NT2/D1 (cell line): ENCODE data around the gene APOD.

Experiments used
- DNase-seq: peaks from one replicate; pipeline ENCODE4 v3.0.0-alpha.2; 2011; ENCODE audit warnings: low read depth, low spot score
- H3K27me3 ChIP-seq: 2 replicates; pipeline ENCODE4 v1.6.0; 2011; ENCODE audit warnings: mild to moderate bottlenecking; ENCODE audit not compliant: insufficient read length, insufficient read depth
- H3K36me3 ChIP-seq: 2 replicates; pipeline ENCODE4 v1.6.1; 2011; ENCODE audit warnings: mild to moderate bottlenecking, low read length, mixed read lengths; ENCODE audit not compliant: insufficient read depth, insufficient read length
- H3K4me1 ChIP-seq: 2 replicates; pipeline ENCODE4 v1.5.1; 2011; ENCODE audit not compliant: insufficient read depth, insufficient read length
- H3K4me3 ChIP-seq: 2 replicates; pipeline ENCODE4 v1.5.1; 2011; ENCODE audit warnings: low read depth; ENCODE audit not compliant: insufficient read length
- H3K9ac ChIP-seq: 2 replicates; pipeline ENCODE4 v1.6.0; 2011; ENCODE audit warnings: low read depth; ENCODE audit not compliant: insufficient read length
- H3K9me3 ChIP-seq: 2 replicates; pipeline ENCODE4 v1.5.1; 2011; ENCODE audit warnings: mild to moderate bottlenecking, low read length; ENCODE audit not compliant: insufficient read depth
- SUZ12 ChIP-seq: IDR thresholded peaks from 2 replicates; pipeline ENCODE4 v1.6.1; 2011; ENCODE audit not compliant: insufficient read length, insufficient read depth; ENCODE audit errors: extremely low read depth
- YY1 ChIP-seq: IDR thresholded peaks from 2 replicates; pipeline ENCODE4 v1.6.1; 2011; ENCODE audit not compliant: insufficient read length, insufficient read depth
- ZNF274 ChIP-seq: IDR thresholded peaks from 2 replicates; pipeline ENCODE4 v1.6.1; 2011; ENCODE audit warnings: mild to moderate bottlenecking, low read depth, low read length

APOD gene

DNA sequence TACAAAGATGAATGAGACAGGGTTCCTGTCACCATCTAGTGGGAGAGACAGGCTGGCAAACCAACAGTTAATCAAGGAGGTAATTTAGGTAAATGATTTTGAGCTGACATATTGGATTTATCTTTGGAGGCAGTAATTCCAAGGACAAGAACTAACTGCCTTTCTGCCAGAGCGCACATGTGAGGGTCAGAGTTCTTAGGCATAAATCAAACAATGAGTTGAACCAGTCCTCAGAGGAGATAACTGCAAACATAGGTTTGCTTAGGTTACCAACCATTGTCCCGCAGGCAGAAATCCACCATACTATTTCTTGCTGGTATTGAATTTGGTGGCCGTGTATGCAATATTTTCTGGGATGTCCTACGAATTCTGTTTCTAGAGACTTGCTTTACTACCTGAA is 26.4 kb downstream of the APOD start:
- DNase-seq: no peak
- H3K9ac ChIP-seq: no peak overlapping the region
- H3K4me3 ChIP-seq: no peak overlapping the region
- H3K27me3 ChIP-seq: no peaks in the 10 kb centered on the region
- no peaks in the 10 kb centered on the region for H3K4me1 ChIP-seq
- TF ChIP-seq YY1 (no peak), SUZ12 (no peak), ZNF274 (no peak)
- no peaks in the 10 kb centered on the region for H3K36me3 ChIP-seq
- H3K9me3 ChIP-seq: no peaks in the 10 kb centered on the region

DNA sequence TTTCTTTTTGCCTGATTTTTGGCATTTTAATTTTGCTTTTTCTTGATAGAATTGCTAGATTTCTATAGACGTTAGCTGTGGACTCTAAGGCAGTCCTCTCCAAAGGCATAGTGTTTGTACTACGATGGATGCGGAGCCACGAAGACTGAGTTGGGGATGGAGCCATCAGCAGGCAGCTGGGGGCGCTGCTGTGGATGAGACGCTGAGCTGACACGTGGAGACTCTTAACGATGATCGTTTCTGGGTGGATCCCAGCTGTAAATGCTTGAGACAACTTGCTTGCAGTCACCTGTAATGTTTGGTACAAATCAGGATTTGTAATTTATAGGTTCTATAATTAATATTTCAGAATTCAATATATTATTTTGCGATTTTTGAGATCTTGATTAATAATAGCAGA is 27.4 kb downstream of the APOD start:
- H3K36me3 ChIP-seq: no peaks in the 10 kb centered on the region
- H3K27me3 ChIP-seq: peaks cover 7% of the 10 kb centered on the region
- TF ChIP-seq YY1: no peak
- TF ChIP-seq ZNF274: no peak
- TF ChIP-seq SUZ12: no peak
- no peaks in the 10 kb centered on the region for H3K4me1 ChIP-seq
- no peaks in the 10 kb centered on the region for H3K9me3 ChIP-seq
- DNase-seq: no peak
- no peak overlapping the region for H3K9ac ChIP-seq
- no peak overlapping the region for H3K4me3 ChIP-seq

GRCh38 chr3:195555110-195555509 is 28.6 kb downstream of the APOD start:
- DNase-seq: no peak
- H3K36me3 ChIP-seq: no peaks in the 10 kb centered on the region
- H3K4me3 ChIP-seq: no peak overlapping the region
- H3K9ac ChIP-seq: no peak overlapping the region
- no peaks in the 10 kb centered on the region for H3K9me3 ChIP-seq
- TF ChIP-seq YY1 (no peak), SUZ12 (no peak), ZNF274 (no peak)
- H3K4me1 ChIP-seq: no peaks in the 10 kb centered on the region
- H3K27me3 ChIP-seq: peaks cover 10% of the 10 kb centered on the region

DNA sequence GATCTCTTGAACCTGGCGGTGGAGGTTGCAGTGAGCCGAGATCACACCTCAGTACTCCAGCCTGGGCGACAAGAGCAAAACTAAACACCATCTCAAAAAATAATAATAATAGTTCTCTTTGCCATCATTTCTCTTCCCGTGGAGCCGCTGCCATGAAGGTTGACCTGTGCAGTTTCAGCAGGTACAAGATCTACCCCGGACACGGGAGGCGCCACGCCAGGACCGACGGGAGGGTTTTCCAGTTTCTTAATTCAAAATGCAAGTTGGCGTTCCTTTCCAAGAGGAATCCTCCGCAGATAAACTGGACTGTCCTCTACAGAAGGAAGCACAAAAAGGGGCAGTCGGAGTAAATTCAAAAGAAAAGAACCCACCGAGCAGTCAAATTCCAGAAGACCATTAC is 29.3 kb downstream of the APOD start:
- no peak for TF ChIP-seq SUZ12
- TF ChIP-seq ZNF274: no peak
- TF ChIP-seq YY1: no peak
- H3K27me3 ChIP-seq: peaks cover 15% of the 10 kb centered on the region
- no peak overlapping the region for H3K9ac ChIP-seq
- H3K4me3 ChIP-seq: no peak overlapping the region
- DNase-seq: no peak
- no peaks in the 10 kb centered on the region for H3K36me3 ChIP-seq
- H3K9me3 ChIP-seq: no peaks in the 10 kb centered on the region
- no peaks in the 10 kb centered on the region for H3K4me1 ChIP-seq

- H3K27me3 ChIP-seq: peaks cover 15% of the 10 kb centered on the region
- no peaks in the 10 kb centered on the region for H3K36me3 ChIP-seq
- no peak overlapping the region for H3K4me3 ChIP-seq
- DNase-seq: no peak
- no peaks in the 10 kb centered on the region for H3K9me3 ChIP-seq
- H3K9ac ChIP-seq: no peak overlapping the region
- H3K4me1 ChIP-seq: no peaks in the 10 kb centered on the region
- TF ChIP-seq YY1 (no peak), SUZ12 (no peak), ZNF274 (no peak)
These were observed 30.5 kb downstream of the APOD start for GRCh38 chr3:195553268-195553667.

DNA sequence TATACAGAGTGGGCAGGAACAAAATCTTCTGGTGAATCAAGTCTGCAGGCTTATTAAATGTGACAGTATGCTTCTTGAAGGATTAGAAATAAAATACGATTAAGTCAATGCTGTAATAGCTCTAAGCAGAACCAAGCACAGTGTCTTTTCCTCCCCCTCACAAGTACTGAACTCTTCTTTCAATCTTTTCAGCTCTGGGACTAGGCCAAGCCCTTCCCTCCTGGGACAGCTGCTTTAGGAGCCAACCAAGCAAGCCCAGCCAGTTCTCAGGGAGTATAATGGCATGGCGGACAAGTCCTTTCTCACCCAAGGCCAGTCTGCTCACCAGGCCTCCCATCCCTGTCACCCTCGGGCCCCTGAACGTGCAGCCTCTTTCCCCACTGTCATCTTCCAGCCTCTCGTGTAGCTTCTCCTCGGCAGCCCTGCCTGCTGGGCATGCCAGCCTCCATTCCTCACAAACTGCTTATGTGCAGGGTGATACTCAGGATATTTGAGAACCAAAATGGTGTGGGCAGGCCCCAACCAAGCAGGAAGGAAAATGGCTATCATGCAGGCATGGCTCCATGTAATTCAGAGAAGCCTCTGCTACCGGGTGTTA is 32.3 kb downstream of the APOD start:
- Histone ChIP-seq H3K27me3 (peaks cover 19% of the 10 kb centered on the region), H3K36me3 (no peaks in the 10 kb centered on the region), H3K9ac (no peak overlapping the region), H3K4me3 (no peak overlapping the region), H3K4me1 (no peaks in the 10 kb centered on the region), H3K9me3 (no peaks in the 10 kb centered on the region)
- no peak for TF ChIP-seq SUZ12
- no peak for TF ChIP-seq YY1
- no peak for TF ChIP-seq ZNF274
- no peak for DNase-seq

DNA sequence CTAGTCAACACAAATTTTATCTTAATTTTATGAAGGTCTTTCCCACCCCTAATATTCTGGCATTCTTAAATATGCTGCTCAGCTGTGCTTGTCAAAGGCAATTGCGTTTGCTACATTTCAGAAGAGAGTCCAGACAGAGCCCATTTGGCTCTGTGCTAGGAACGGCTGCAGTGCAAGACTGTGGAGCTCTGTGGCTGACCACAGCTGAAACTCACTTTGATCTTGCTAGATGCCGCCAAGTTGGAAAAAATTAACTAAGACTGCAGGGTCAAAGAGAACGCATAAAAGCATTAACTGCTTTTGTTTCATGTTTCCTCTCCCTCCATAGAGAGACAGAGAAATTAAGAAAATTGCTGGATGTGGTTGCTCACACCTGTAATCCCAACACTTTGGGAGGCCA is 33.0 kb downstream of the APOD start:
- TF ChIP-seq SUZ12: no peak
- no peak for TF ChIP-seq YY1
- TF ChIP-seq ZNF274: no peak
- DNase-seq: no peak
- no peak overlapping the region for H3K9ac ChIP-seq

More for the DNA sequence above, 33.0 kb downstream of the APOD start:
- Histone ChIP-seq H3K4me3 (no peak overlapping the region), H3K4me1 (no peaks in the 10 kb centered on the region), H3K27me3 (peaks cover 26% of the 10 kb centered on the region), H3K36me3 (no peaks in the 10 kb centered on the region), H3K9me3 (no peaks in the 10 kb centered on the region)
